ENCODE measurements around the gene CD164L2. TPM values are rescaled to one million over a fixed set of nuclear protein-coding genes. Genes with fewer than 3 reads are reported as not detected.

Gene CD164L2
- total RNA-seq, 4 donors from 2014 or later = not detected

DNA sequence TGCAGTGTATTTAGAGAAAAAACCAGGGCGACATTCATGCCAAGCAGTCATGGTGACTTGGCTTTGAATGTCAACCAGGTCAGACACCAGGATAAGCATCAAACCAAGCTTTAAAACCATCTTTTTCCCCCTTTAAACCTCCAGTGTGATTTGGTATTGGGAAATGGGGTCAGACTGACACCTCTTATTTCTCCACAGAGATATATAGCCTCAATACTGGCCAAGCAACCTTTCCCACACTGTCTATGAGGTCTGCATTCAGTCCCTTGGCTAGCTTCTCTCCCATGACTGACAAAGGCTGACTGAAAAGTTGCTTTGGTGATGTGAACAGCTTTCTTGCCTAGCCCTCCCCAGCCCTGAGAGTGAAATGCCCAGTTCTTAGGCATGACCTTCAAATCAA, 31.0 kb upstream of the CD164L2 start:
- intact Hi-C loops (cut with DNase I; ENCODE audit: low total_unique reads) = no loop called here
- Histone ChIP-seq H3K27me3 (no peaks in the 10 kb centered on the region), H3K36me3 (peaks cover 0 to 72% (median 31%) of the 10 kb centered on the region in 4 donors), H3K9me3 (no peaks in the 10 kb centered on the region), H3K27ac (no peak overlapping the region), H3K4me1 (peaks cover 17 to 30% (median 25%) of the 10 kb centered on the region in 4 donors), H3K4me3 (no peak overlapping the region)
- no peak for DNase-seq
- 96% methylated on average over 1 of the region's 1 CpG; no CpG with 5 or more reads in 1 of the 2 donors for WGBS, 2 donors (ENCODE audit: low coverage in 1 of 2)
- in situ Hi-C loops (cut with MboI; ENCODE audit: low pct_ligation_motif_present in 1 of 4, low pct_unique_long_range_greater_than_20kb in 1 of 4, low sequenced_read_pairs in 3 of 4) = loop anchor here in 2 of 4 donors (10.0 kb wide), 1 partner anchor 191 kb away; the partner anchor contains the start of gene AHDC1 (in 2 of the 2)
- TF ChIP-seq POLR2A (IDR thresholded peaks at IDR 0.05) (no peak), EP300 (IDR thresholded peaks at IDR 0.05; ENCODE audit: low read depth) (no peak), POLR2AphosphoS5 (IDR thresholded peaks at IDR 0.05) (no peak)
- TF ChIP-seq, protein P1, sequence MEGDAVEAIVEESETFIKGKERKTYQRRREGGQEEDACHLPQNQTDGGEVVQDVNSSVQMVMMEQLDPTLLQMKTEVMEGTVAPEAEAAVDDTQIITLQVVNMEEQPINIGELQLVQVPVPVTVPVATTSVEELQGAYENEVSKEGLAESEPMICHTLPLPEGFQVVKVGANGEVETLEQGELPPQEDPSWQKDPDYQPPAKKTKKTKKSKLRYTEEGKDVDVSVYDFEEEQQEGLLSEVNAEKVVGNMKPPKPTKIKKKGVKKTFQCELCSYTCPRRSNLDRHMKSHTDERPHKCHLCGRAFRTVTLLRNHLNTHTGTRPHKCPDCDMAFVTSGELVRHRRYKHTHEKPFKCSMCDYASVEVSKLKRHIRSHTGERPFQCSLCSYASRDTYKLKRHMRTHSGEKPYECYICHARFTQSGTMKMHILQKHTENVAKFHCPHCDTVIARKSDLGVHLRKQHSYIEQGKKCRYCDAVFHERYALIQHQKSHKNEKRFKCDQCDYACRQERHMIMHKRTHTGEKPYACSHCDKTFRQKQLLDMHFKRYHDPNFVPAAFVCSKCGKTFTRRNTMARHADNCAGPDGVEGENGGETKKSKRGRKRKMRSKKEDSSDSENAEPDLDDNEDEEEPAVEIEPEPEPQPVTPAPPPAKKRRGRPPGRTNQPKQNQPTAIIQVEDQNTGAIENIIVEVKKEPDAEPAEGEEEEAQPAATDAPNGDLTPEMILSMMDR (IDR thresholded peaks at IDR 0.05) = no peak

DNA sequence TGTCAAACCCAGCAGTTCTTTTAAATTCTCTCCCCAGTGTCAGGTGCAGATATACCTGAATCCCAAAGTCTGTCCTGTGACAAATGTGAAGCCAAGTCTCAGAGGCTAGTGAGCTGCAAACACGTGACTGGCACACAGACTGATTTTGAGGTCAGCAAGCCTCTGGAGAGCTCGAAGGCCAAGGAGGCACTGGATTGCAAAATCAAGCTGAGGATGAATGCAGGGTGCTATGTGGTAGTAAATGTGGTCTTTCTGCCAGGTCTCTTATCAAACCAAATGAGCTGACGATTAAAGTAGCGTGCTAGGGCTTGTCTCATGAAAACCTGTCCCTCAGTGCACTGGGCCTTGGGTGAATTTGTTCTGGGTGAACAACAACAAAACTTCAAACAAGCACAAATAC, 29.9 kb upstream of the CD164L2 start:
- WGBS, 2 donors (ENCODE audit: low coverage in 1 of 2) = 98% methylated on average over 4 of the region's 4 CpGs; no CpG with 5 or more reads in 1 of the 2 donors
- Histone ChIP-seq H3K27me3 (no peaks in the 10 kb centered on the region), H3K27ac (no peak overlapping the region), H3K4me1 (peaks cover 8 to 19% (median 18%) of the 10 kb centered on the region in 4 donors), H3K9me3 (no peaks in the 10 kb centered on the region), H3K4me3 (no peak overlapping the region), H3K36me3 (peaks cover 0 to 71% (median 34%) of the 10 kb centered on the region in 4 donors)
- intact Hi-C loops (cut with DNase I; ENCODE audit: low total_unique reads) (no loop called here), in situ Hi-C loops (cut with MboI; ENCODE audit: low pct_ligation_motif_present in 1 of 4, low pct_unique_long_range_greater_than_20kb in 1 of 4, low sequenced_read_pairs in 3 of 4) (loop anchor here in 2 of 4 donors (10.0 kb wide), 1 partner anchor 192 kb away; the partner anchor contains the start of gene AHDC1 (in 2 of the 2))
- TF ChIP-seq, protein P1 (IDR thresholded peaks at IDR 0.05) = no peak
- TF ChIP-seq POLR2AphosphoS5 (IDR thresholded peaks at IDR 0.05) (no peak), POLR2A (IDR thresholded peaks at IDR 0.05) (no peak), EP300 (IDR thresholded peaks at IDR 0.05; ENCODE audit: low read depth) (no peak)
- DNase-seq = no peak

DNA sequence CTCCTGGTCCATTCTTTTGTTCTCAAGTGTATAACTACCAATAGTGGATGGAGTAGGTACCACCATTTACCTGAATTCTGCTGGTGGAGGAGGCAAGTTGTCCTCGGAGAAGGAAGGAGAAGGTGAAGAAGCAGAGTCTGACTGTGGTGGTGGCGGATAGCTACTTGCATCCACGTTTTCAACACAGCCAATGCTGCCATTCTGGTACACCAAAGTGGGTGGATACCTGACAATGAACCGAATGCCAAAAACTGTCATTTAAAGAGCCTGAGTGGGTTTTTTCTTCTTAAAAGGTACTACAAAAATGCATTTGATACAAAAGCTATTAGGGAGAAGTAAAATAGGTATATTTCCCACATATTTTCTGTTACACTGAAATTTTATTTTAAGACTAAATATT, 29.4 kb upstream of the CD164L2 start:
- 91 to 98% methylated on average over 4 of the region's 4 CpGs for WGBS, 2 donors (ENCODE audit: low coverage in 1 of 2)
- Histone ChIP-seq H3K4me3 (no peak overlapping the region), H3K4me1 (peaks cover 3 to 15% (median 14%) of the 10 kb centered on the region in 4 donors), H3K36me3 (peaks cover 0 to 76% (median 35%) of the 10 kb centered on the region in 4 donors), H3K27me3 (no peaks in the 10 kb centered on the region), H3K9me3 (no peaks in the 10 kb centered on the region), H3K27ac (no peak overlapping the region)
- intact Hi-C loops (cut with DNase I; ENCODE audit: low total_unique reads) = no loop called here
- in situ Hi-C loops (cut with MboI; ENCODE audit: low pct_ligation_motif_present in 1 of 4, low pct_unique_long_range_greater_than_20kb in 1 of 4, low sequenced_read_pairs in 3 of 4) = loop anchor here in 2 of 4 donors (10.0 kb wide), 1 partner anchor 192 kb away; the partner anchor contains the start of gene AHDC1 (in 2 of the 2)
- no peak for DNase-seq
- TF ChIP-seq, protein P1 (IDR thresholded peaks at IDR 0.05) = no peak
- TF ChIP-seq POLR2A (IDR thresholded peaks at IDR 0.05) = no peak
- TF ChIP-seq POLR2AphosphoS5 (IDR thresholded peaks at IDR 0.05) = no peak
- no peak for TF ChIP-seq EP300 (IDR thresholded peaks at IDR 0.05; ENCODE audit: low read depth)

DNA sequence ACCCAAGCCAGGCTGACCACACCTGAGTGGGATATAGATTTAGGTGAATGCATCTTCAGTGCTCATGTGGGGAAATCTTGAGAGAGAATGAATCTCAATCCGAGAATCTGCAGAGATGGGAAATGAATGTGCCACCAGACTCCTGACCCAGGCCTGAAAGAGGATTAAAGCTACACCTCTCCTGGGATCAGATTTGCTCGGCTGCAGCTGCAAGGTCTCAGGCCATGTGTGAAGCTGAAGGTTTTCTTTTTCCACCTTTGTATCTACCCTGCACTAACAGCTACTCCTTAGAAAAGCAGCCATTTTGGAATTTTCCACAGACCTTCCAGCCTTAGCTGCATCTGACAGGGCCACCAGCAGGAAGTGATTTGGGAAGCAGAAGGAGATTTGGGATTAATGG, 27.6 kb upstream of the CD164L2 start:
- Histone ChIP-seq H3K4me1 (peaks cover 0 to 13% (median 8%) of the 10 kb centered on the region in 4 donors), H3K27ac (no peak overlapping the region), H3K27me3 (no peaks in the 10 kb centered on the region), H3K36me3 (peaks cover 0 to 76% (median 36%) of the 10 kb centered on the region in 4 donors), H3K4me3 (no peak overlapping the region), H3K9me3 (no peaks in the 10 kb centered on the region)
- in situ Hi-C loops (cut with MboI; ENCODE audit: low pct_ligation_motif_present in 1 of 4, low pct_unique_long_range_greater_than_20kb in 1 of 4, low sequenced_read_pairs in 3 of 4) (loop anchor here in 2 of 4 donors (10.0 kb wide), 1 partner anchor 194 kb away; the partner anchor contains the start of gene AHDC1 (in 2 of the 2)), intact Hi-C loops (cut with DNase I; ENCODE audit: low total_unique reads) (no loop called here)
- no peak for DNase-seq
- TF ChIP-seq POLR2A (IDR thresholded peaks at IDR 0.05) = no peak
- TF ChIP-seq, protein P1 (IDR thresholded peaks at IDR 0.05) = no peak
- TF ChIP-seq POLR2AphosphoS5 (IDR thresholded peaks at IDR 0.05) = no peak
- no peak for TF ChIP-seq EP300 (IDR thresholded peaks at IDR 0.05; ENCODE audit: low read depth)
- 90 to 94% methylated on average over 2 of the region's 2 CpGs for WGBS, 2 donors (ENCODE audit: low coverage in 1 of 2)

Measured in transverse colon (tissue), 4 donors.